Ovary (tissue), 3 donors: Measurements from ENCODE around the gene TAGLN.

ENCODE experiments used
- EP300 ChIP-seq: sonication (generic); formaldehyde crosslinking; IDR thresholded peaks from one replicate; pipeline ENCODE4 v1.6.1; 2017; ENCODE audit warnings: antibody characterized with exemption
- POLR2A ChIP-seq: fragments of 450-650 bp; IDR thresholded peaks from one replicate; pipeline ENCODE4 v1.6.1; 2017; ENCODE audit warnings: antibody characterized with exemption, mild to moderate bottlenecking, moderate library complexity
- TF ChIP-seq, protein P1 (sequence below), 3 donors: fragments of 450-650 bp in 2 of 3; fragments of 200-600 bp in 1 of 3; IDR thresholded peaks; one replicate each; pipeline versions ENCODE4 v1.5.1 to v1.8.0; 2016 to 2022; ENCODE audit warnings: antibody characterized with exemption in 3 of 3, mild to moderate bottlenecking in 1 of 3
- donor health status: DM: no; HTN: no; CAD: no.

DNA sequence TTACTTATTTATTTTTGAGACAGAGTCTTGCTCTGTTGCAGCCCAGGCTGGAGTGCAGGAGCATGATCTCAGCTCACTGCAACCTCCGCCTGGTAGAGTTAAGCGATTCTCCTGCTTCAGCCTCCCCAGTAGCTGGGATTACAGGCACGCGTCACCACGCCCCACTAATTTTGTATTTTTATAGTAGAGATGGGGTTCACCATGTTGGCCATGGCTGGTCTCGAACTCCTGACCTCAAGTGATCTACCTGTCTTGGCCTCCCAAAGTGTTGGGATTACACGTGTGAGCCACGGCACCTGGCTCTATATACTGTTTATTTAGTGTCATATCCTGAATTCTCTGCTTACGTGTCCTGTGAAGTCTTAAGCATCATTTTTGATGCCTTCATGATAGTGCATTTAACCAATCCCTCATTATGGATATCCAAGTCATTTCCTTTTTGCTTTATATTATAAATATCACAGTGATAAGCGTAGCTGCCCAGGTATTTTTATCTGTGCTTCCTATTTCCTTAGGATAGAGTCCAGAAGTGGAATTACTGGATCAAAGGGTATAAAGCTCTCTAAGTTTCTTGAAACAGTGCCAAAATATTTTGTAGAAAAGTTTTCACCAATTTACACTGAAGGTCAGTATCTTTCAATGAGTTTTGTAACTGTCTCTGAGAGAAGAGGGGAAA is 21.5 kb upstream of the TAGLN start:
- TF ChIP-seq, protein P1, sequence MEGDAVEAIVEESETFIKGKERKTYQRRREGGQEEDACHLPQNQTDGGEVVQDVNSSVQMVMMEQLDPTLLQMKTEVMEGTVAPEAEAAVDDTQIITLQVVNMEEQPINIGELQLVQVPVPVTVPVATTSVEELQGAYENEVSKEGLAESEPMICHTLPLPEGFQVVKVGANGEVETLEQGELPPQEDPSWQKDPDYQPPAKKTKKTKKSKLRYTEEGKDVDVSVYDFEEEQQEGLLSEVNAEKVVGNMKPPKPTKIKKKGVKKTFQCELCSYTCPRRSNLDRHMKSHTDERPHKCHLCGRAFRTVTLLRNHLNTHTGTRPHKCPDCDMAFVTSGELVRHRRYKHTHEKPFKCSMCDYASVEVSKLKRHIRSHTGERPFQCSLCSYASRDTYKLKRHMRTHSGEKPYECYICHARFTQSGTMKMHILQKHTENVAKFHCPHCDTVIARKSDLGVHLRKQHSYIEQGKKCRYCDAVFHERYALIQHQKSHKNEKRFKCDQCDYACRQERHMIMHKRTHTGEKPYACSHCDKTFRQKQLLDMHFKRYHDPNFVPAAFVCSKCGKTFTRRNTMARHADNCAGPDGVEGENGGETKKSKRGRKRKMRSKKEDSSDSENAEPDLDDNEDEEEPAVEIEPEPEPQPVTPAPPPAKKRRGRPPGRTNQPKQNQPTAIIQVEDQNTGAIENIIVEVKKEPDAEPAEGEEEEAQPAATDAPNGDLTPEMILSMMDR (IDR thresholded peaks at IDR 0.05) = no peak
- TF ChIP-seq POLR2A (no peak), EP300 (no peak)
